Measurements from ENCODE around the gene CDC42EP4.

The CDC42EP4 gene

GRCh38 chr17:73289549-73290254, 22.1 kb downstream of the CDC42EP4 start:
- no peak overlapping the region for H2AFZ ChIP-seq (ENCODE audit: low read depth, low read length)
- no peak for DNase-seq
- ATAC-seq (ENCODE audit: insufficient read depth, low read depth): no peak
- no peak overlapping the region for H3K27ac ChIP-seq (ENCODE audit: low read length)
- no peaks in the 10 kb centered on the region for H3K9me3 ChIP-seq (ENCODE audit: insufficient read depth, low read length, severe bottlenecking)
- H4K20me1 ChIP-seq (ENCODE audit: insufficient read depth, low read length): peaks cover 7% of the 10 kb centered on the region; the same call in 1 of the 2 replicates
- no peaks in the 10 kb centered on the region for H3K79me2 ChIP-seq (ENCODE audit: insufficient read depth, low read length)
- no peak overlapping the region for H3K9ac ChIP-seq (ENCODE audit: low read depth, low read length)
- no peaks in the 10 kb centered on the region for H3K4me1 ChIP-seq (ENCODE audit: insufficient read depth, low read length)
- H3K4me3 ChIP-seq (ENCODE audit: low read depth in 1 of 2, low read length in 2 of 2): no peak overlapping the region
- TF ChIP-seq CTCF (IDR thresholded peaks at IDR 0.05; ENCODE audit: borderline replicate concordance, extremely low read depth, low read length, poor library complexity, severe bottlenecking): no peak
- no peak for TF ChIP-seq EZH2 (IDR thresholded peaks at IDR 0.05; ENCODE audit: borderline replicate concordance, low read depth, low read length, severe bottlenecking)
- no peak overlapping the region for H3K4me2 ChIP-seq (ENCODE audit: insufficient read depth, low read length)
- no peaks in the 10 kb centered on the region for H3K36me3 ChIP-seq (ENCODE audit: insufficient read depth, low read length)
- no peaks in the 10 kb centered on the region for H3K27me3 ChIP-seq (ENCODE audit: insufficient read depth, low read length, poor library complexity)

- H3K9ac ChIP-seq (ENCODE audit: low read depth, low read length): no peak overlapping the region
- H3K4me2 ChIP-seq (ENCODE audit: insufficient read depth, low read length): no peak overlapping the region
- no peak overlapping the region for H2AFZ ChIP-seq (ENCODE audit: low read depth, low read length)
- TF ChIP-seq CTCF (IDR thresholded peaks at IDR 0.05; ENCODE audit: borderline replicate concordance, extremely low read depth, low read length, poor library complexity, severe bottlenecking) (no peak), EZH2 (IDR thresholded peaks at IDR 0.05; ENCODE audit: borderline replicate concordance, low read depth, low read length, severe bottlenecking) (no peak)
- ATAC-seq (ENCODE audit: insufficient read depth, low read depth) (no peak), DNase-seq (no peak)
- no peaks in the 10 kb centered on the region for H3K9me3 ChIP-seq (ENCODE audit: insufficient read depth, low read length, severe bottlenecking)
- no peaks in the 10 kb centered on the region for H3K36me3 ChIP-seq (ENCODE audit: insufficient read depth, low read length)
- no peaks in the 10 kb centered on the region for H3K27me3 ChIP-seq (ENCODE audit: insufficient read depth, low read length, poor library complexity)
- no peak overlapping the region for H3K4me3 ChIP-seq (ENCODE audit: low read depth in 1 of 2, low read length in 2 of 2)
- no peaks in the 10 kb centered on the region for H3K79me2 ChIP-seq (ENCODE audit: insufficient read depth, low read length)
- H3K27ac ChIP-seq (ENCODE audit: low read length): no peak overlapping the region
- peaks cover 7% of the 10 kb centered on the region; the same call in 1 of the 2 replicates for H4K20me1 ChIP-seq (ENCODE audit: insufficient read depth, low read length)
- no peaks in the 10 kb centered on the region for H3K4me1 ChIP-seq (ENCODE audit: insufficient read depth, low read length)
These were observed 23.1 kb downstream of the CDC42EP4 start for GRCh38 chr17:73288534-73289302.

- Histone ChIP-seq H3K27ac (ENCODE audit: low read length) (no peak overlapping the region), H3K79me2 (ENCODE audit: insufficient read depth, low read length) (no peaks in the 10 kb centered on the region), H3K9ac (ENCODE audit: low read depth, low read length) (no peak overlapping the region), H4K20me1 (ENCODE audit: insufficient read depth, low read length) (peaks cover 5% of the 10 kb centered on the region; the same call in 1 of the 2 replicates), H3K4me1 (ENCODE audit: insufficient read depth, low read length) (no peaks in the 10 kb centered on the region), H3K4me3 (ENCODE audit: low read depth in 1 of 2, low read length in 2 of 2) (no peak overlapping the region), H3K27me3 (ENCODE audit: insufficient read depth, low read length, poor library complexity) (no peaks in the 10 kb centered on the region), H3K9me3 (ENCODE audit: insufficient read depth, low read length, severe bottlenecking) (no peaks in the 10 kb centered on the region), H2AFZ (ENCODE audit: low read depth, low read length) (no peak overlapping the region), H3K36me3 (ENCODE audit: insufficient read depth, low read length) (no peaks in the 10 kb centered on the region), H3K4me2 (ENCODE audit: insufficient read depth, low read length) (no peak overlapping the region)
- ATAC-seq (ENCODE audit: insufficient read depth, low read depth): no peak
- TF ChIP-seq CTCF (IDR thresholded peaks at IDR 0.05; ENCODE audit: borderline replicate concordance, extremely low read depth, low read length, poor library complexity, severe bottlenecking) (no peak), EZH2 (IDR thresholded peaks at IDR 0.05; ENCODE audit: borderline replicate concordance, low read depth, low read length, severe bottlenecking) (no peak)
- no peak for DNase-seq
These were observed 24.9 kb downstream of the CDC42EP4 start for GRCh38 chr17:73286863-73287296.

Measured in DND-41 (cell line).